GM21529 (cell line): ENCODE data around the gene SNTG2.

ENCODE experiments used
- ATAC-seq: cut with Tn5 transposase; IDR thresholded peaks from one replicate; pipeline ENCODE4 v1.9.1; 2021; ENCODE audit not compliant: unreplicated experiment

Gene SNTG2

GRCh38 chr2:1265454-1265853, 314.8 kb downstream of the SNTG2 start:
- ATAC-seq, result no peak

GRCh38 chr2:1266351-1266750, 315.7 kb downstream of the SNTG2 start:
- ATAC-seq, result no peak

GRCh38 chr2:1268034-1268433, 317.4 kb downstream of the SNTG2 start:
- no peak for ATAC-seq

GRCh38 chr2:1269812-1270211, 319.2 kb downstream of the SNTG2 start:
- ATAC-seq, result no peak

- no peak for ATAC-seq
Observed at GRCh38 chr2:1272835-1273234, 322.2 kb downstream of the SNTG2 start.

GRCh38 chr2:1277634-1278033, 327.0 kb downstream of the SNTG2 start:
- ATAC-seq, result no peak

GRCh38 chr2:1278125-1278524, 327.5 kb downstream of the SNTG2 start:
- no peak for ATAC-seq

- ATAC-seq, result no peak
Observed at GRCh38 chr2:1278861-1279260, 328.2 kb downstream of the SNTG2 start.

GRCh38 chr2:1282552-1282951, 331.9 kb downstream of the SNTG2 start:
- ATAC-seq, result no peak

- ATAC-seq, result no peak
Observed at GRCh38 chr2:1283020-1283801, 332.6 kb downstream of the SNTG2 start.

GRCh38 chr2:1283871-1284270, 333.2 kb downstream of the SNTG2 start:
- no peak for ATAC-seq

- ATAC-seq, result no peak
Observed at GRCh38 chr2:1286929-1287328, 336.3 kb downstream of the SNTG2 start.

GRCh38 chr2:1287427-1287826, 336.8 kb downstream of the SNTG2 start:
- ATAC-seq, result no peak

- ATAC-seq, result no peak
Observed at GRCh38 chr2:1294900-1295299, 344.3 kb downstream of the SNTG2 start.

GRCh38 chr2:1295740-1296139, 345.1 kb downstream of the SNTG2 start:
- no peak for ATAC-seq

- ATAC-seq, result no peak
Observed at GRCh38 chr2:1297372-1298159, 346.9 kb downstream of the SNTG2 start.

GRCh38 chr2:1299043-1299442, 348.4 kb downstream of the SNTG2 start:
- no peak for ATAC-seq

- ATAC-seq, result no peak
Observed at GRCh38 chr2:1300284-1300683, 349.6 kb downstream of the SNTG2 start.

- ATAC-seq, result no peak
Observed at GRCh38 chr2:1301056-1301455, 350.4 kb downstream of the SNTG2 start.

- ATAC-seq, result no peak
Observed at GRCh38 chr2:1305342-1306013, 354.8 kb downstream of the SNTG2 start.

GRCh38 chr2:1306014-1306686, 355.5 kb downstream of the SNTG2 start:
- ATAC-seq, result no peak
